Stimulated activated CD8-positive, alpha-beta memory T cell treated with anti-CD3 and anti-CD28 coated beads, Interleukin-2, amount 100 ng/mL, for 1 hour (primary cell): ENCODE measurements around the gene NFS1.
A peak's percentile ranks its signal among the peaks of the same experiment; 100 is the strongest.

ENCODE experiments used
- DNase-seq, 2 donors: peaks; one replicate each; pipeline ENCODE4 v3.0.0-alpha.2; 2020; ENCODE audit warnings: low read depth in 2 of 2

Gene NFS1

DNA sequence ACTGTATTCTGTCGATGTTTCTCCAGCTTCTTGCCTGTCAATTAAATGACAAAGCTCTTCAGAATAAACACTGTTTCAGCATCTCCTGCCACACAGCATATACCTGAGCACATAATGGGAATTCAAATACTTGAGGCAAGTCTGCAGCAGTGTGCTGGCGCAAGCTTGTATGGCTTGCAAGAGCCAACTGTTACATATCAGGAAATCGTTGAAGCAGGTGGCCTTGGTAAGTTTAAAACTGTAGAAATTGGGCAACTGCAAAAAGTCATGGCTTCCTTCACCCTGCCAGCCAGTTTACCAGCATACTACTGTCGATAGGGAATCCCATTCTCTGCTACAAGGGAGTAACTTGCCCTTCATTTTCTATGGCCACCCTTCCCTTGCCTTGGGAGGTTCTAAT, 57.4 kb downstream of the NFS1 start:
- no peak for DNase-seq

DNA sequence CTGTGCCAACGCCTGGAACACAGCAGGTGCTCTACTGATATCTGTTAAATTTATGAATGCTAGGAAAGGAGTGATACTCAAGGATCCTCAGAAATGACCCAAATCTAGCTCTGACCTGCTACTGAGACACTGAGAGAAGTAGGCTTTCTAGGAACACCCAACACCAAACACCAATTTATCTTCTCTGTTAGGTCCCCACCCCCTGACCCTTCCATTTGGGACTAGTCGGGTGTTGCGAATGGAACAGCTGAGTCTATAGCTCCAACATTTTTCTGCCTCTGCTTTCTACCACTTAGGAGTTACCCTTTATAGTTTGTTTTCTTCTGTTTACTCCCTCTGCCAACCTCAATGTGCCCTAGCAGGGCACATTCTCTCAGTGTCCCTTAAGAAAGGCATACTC, 58.4 kb downstream of the NFS1 start:
- DNase-seq, result no peak

DNA sequence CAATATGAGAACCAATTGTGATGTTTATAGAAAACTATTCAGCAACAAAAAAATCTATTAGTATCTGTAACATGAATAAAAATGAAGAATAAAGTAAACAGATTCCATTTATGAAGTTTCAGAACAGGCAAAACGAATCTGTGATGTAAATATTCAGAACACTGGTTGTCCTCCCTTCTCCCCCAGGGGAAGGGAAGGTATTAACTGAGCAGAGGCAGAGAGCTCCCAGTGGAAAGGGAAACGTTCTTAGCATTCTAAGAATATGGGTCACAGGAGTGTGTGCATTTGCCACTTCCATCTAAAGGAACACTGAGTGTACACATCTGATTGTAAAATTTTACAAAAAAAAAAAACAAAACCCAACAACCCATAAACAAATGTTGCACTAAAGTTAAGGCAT, 60.4 kb downstream of the NFS1 start:
- DNase-seq, result no peak

DNA sequence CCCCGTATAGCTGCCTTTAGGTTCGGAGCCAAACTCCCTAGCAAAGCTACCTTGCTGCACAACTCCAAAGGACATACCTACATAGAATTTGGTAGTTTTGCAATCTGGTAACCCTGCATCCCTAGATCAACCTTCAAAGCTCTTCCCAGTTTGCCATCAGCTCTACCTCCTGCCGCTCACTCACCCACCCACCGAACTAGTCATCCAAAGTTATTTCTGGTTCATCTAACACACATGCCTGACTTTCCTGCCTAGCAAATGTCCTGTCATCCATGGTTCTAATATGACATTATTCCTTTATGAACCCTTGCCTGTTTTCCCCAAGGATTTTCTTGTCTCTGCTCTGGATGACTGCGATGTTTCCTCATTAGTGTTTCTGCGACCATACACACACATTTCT, 61.9 kb downstream of the NFS1 start:
- DNase-seq, result no peak

DNA sequence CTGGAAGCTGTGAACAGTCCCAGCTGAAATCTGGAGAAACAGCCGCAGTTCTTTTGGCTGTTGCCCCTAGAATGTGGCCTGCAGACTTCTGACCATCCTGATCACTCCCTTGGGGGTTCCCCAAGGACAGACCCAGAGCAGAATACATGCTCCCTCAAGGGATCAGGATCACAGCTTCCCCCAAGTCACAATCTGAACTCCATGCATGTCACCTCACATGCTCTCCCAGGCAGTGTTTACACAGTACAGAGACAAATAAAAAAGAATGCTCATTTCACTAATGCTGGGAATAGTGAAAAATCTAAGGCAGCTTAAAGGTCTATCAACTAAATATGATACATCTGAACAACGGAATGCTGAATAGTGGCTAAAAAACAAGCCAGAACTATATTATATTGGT, 63.1 kb downstream of the NFS1 start:
- no peak for DNase-seq

DNA sequence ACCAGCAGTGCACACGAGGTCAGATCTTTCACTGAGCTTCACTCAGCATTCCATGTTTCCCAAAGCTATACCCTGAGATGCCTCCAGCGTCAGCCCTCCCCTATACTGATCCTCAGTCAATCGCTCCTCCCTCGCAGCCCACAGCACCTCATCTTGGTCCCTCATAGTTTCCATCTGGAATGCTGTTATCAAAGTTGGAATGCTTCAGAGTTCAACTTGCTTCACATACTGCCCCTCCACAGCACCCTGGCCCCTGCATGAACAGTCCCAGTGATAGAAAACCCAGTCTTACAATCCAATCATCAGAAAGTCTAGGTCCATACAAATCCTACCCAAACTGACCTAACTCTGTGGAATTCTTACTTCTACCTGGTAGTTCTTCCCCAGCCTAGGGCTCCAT, 63.5 kb downstream of the NFS1 start:
- DNase-seq, result no peak

DNA sequence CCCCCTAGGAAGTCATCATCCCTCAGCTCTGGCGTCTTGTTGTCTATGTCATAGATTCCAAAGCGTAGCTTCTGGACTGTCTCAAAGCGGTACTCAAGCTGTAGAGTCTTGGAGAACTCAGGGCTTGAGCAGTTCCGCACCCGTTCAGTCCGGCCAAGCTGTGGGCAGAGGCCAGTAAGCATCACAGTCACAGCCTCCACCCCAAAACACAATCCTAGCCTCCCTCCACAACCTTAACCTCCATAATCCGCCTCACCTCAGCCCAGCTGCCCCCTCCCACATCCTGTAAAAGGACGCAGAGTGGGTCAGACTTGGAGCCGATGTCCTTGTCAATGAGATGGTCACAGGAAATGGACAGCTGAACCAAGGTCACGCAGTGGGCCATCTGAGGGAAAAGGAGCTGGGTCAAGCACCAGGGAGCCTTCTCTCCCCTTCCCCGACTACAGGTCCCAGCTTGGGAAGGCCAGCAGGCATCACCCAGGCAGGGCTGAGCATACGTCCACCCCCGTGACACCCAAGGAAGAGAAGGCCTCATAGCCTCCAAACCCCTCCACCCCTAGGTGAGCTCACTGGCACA, 66.5 kb downstream of the NFS1 start:
- no peak for DNase-seq

DNA sequence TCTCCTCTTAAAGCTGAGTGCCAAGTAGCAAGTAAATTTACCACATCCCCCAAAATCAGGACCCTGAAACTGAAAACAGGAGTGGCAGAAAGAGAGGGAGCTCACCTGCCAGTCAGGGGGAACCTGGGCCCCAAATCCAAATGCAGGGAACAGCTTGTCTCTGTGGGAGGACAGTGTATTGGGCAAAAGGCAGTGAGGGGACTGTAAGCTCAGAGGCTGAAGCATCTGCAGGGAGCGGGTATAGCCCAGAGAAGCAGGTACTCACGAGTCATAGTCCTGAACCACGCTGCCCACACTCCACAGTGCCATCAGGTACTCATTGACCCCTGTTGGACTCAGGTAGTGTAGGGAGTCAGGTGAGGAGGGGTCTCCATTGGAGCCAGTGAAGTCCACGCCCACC, 68.5 kb downstream of the NFS1 start:
- no peak for DNase-seq

DNA sequence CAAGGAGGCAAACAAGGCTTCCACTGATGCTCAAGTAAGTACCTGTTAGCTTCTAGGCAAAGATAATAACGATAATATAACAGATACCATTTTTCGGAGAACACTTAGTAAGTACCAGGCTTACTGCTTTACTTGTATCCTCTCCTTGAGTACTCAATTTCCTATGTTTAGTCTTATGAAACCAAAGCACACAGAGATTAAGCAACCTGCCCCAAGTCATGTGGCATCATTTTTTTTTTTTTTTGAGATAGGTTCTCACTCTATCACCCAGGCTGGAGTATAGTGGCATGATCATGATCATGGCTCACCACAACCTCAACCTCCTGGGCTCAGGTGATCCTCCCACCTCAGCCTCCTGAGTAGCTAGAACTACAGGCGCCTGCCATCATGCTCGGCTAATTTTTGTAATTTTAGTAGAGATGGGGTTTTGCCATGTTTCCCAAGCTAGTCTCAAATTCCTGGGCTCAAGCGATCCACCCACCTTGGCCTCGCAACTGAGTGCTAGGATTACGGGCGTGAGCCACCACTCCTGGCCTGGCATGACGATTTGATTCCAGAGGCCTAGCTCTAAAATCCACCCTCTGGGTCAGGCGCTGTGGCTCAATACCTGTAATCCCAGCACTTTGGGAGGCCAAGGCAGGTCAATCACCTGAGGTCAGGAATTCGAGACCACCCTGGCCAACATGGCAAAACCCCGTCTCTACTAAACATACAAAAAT, 69.6 kb downstream of the NFS1 start:
- DNase-seq, result no peak

DNA sequence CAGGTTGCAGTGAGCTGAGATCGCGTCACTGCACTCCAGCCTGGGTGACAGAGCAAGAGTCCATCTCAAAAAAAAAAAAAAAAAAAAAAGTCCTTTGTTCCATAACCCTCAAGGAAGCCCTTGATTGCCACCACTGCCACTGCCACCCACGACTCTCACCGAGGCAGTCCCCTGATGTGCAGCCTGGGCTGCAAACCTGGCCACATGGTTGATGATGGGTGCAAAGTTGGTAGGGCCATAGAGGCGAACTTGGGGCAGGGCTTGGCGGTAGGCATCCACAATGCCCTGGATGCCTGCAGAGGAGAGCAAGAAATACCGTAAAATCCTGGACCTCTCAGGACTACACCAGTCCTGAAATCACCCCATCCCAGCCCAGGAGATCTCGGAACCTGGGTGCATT, 72.0 kb downstream of the NFS1 start:
- DNase-seq, result no peak

DNA sequence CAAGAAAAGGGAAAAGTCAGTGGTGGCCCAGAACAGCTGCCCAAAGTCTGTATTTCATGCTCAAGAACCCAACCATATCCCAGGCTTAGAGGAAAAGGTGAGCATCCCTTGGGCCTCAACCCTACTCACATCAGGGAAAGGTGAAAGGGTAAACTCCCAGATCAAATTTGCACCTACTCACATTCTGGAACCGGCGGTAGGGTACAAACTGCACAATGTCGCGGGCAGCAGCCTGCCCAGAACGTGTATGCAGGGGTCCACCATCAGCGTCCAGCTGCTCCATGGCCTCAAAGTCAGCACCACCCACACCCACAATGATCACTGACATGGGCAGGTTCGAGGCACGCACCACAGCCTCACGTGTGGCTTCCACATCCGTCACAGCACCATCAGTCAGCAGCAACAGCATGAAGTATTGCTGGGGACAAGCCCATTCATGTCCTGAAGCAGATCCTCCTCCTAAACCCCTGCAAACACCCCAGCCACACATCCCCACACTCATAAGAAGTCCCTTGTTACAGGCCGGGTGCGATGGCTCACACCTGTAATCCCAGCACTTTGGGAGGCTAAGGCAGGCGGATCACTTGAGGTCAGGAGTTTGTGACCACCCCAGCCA, 72.7 kb downstream of the NFS1 start:
- DNase-seq, result no peak

DNA sequence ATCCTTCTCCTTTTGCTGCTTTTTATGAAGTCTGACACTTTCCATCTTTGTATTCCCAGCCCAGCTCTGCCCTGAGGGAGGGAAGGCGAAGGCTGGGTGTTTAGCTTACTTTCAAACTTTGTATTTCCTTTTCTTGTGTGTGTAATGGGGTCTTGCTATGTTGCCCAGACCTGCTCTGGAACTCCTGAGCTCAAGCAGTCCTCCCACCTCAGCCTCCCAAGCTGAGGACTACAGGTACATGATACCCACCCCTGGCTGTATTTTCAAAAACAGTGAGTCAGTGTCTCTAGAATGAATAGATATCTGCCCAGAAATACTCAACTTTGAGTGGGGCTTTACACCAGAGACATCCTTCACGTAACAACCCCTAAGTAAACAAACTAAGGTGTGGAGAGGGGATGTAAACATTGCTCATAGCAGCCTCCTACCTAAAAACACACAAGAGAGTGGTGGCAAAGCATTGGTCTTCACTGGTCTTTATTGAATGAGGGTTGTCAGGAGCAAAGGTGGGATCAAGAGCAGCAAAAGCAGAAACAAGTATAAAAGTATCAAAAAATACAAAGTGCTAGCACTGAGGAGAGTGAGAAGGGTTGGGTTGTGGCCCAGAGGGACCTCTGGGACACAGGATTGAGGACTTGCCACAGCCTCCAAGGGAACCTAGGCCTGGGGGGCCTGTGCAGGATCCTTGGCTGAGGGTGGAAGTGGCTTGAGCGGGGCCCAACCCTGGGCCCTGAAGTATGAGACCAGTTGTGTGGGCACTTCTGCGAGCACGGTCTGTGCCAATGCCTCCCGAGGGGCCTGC, 73.4 kb downstream of the NFS1 start:
- no peak for DNase-seq

DNA sequence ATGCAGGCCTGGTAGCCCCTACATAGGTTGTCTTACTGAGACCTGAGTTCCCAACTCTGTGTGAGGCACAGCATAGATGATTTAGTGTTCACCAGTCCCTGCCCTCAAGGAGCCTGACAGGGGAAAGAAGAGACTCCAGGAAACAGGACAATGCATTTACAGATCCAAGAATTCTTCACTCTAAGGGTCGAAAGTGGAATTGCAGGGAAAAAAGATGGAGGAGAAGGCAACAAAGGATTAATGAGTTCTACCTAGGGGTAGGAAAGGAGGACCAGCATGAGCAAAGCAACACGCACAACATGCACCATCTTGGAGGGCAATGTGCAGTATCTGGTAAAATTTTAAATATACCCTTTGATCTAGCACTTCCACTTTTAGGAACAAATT, 77.6 kb downstream of the NFS1 start:
- no peak for DNase-seq

DNA sequence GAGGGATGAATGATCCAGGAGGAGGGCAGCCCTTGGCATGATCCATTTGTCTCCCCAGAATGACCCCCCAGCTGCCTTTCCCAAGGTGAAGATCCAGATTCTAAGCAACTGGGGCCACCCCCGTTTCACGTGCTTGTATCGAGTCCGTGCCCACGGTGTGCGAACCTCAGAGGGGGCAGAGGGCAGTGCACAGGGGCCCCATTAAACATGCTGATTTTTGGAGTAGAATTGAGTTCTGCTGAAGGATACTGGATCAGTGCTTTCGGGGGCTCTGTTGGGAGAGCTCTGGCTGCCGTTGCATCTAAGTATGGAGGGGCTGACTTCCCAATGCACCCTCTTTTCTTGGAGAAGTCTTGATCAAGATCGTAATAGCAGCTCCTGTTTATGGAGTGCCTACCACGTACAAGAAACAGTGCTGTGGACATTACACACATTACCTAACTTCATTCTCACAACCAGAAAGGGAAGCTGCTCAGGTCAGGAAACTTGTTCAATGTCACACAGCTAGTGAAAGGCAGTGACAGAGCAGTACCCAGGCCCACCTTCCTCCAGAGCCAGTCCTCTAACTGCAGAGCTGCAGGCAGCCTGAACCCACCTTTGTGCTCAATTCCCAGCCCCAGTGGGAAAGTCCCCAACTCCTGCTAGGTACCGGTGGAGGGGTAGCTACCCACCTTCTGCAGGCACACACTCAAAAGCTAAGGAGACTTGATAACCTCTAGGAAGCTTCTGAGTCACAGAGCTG, 78.2 kb downstream of the NFS1 start:
- DNase-seq, result no peak

DNA sequence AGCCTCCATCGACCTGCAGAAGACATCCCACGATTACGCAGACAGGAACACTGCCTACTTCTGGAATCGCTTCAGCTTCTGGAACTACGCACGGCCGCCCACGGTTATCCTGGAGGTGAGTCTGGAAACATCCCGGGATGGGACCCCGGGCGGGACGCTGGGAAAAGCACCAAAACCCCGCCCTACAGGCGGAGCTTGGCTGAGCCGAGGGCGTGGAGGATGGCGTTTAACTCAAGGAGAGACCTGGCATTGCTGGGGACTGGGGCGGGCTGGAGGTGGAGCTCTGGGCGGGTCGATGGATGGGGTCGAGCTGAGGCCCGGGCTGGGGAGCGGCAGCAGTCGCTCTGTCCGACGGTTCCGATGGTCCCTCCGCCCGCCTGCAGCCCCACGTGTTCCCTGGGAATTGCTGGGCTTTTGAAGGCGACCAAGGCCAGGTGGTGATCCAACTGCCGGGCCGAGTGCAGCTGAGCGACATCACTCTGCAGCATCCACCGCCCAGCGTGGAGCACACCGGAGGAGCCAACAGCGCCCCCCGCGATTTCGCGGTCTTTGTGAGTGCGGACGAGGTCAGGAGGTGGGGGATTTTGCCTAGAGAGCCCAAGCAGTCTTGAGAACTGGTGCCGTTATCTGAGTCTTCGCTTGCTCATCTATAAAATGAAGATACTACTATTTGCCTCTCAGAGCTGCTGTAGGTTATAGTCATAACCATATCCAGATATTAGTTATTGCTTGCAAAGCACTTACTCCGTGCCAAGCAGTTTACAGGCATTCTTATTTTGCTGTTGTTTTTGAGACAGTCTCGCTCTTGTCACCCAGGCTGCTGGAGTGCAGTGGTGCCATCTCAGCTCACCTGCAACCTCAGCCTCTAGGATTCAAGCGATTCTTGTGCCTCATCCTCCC, 79.7 kb downstream of the NFS1 start:
- peak; percentile 45 to 59 for DNase-seq

DNA sequence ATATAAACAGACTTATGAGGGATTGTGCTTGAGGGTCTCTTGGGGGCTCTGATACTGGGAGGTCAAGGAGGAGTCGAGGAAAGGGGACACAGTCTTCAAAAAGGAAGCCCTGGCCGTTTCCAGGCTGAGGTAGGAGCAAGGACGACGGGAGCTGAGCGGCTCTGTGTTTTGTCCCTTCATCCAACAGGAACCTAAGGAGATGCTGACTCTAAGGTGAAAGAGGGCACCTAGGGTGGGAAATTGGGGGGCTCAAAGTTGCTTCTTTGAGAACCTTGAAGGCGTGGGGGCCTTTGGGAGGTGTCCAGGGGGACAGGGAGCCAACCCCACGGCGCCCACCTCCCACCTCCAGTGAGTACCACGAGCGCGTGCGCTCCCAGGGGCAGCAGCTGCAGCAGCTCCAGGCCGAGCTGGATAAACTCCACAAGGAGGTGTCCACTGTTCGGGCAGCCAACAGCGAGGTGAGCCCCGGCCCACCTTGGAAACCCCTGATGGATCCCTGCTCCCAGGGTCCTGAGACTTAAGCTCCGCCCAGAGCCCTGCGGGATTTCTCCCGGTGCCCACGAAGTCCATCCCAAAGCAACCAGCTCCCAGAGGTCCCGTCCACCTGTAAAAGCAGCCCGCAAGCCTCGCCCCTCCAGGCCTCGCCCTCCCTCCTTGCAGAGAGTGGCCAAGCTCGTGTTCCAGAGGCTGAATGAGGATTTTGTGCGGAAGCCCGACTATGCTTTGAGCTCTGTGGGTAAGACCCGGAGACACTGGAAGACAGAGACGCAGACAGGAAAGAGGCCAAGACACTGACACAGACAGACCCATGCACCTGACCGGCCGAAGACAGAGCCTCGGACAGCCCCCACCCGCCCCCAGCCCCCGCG, 80.7 kb downstream of the NFS1 start:
- no peak for DNase-seq
